Measurements from ENCODE around the gene TMIGD1. TPM values are rescaled to one million over a fixed set of nuclear protein-coding genes. Genes with fewer than 3 reads are reported as not detected.

The TMIGD1 gene
- total and polyA plus RNA-seq, 10 of the 15 experiments (the other 5 are each of a cell fraction or from before 2014, with no cell fraction given) = not detected

DNA sequence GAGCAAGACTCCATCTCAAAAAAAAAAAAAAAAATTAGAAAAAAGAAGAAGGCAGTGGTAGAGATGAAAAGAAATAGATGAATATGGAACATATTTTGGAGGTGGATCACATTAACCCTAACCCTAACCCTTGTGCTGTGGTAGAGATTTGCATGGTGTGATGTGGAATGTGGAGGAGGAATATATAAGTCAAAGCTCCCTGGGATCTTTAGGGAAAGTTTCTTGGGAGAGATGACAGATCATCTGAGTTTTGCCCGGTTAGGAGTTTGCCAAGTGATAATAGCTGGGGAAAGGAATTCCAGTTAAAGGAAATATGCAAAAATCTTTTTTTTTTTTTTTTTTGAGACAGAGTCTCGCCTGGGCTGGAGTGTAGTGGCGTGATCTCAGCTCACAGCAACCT lies 29.1 kb downstream of the TMIGD1 start:
- Histone ChIP-seq H2AFZ (ENCODE audit: control insufficient read depth, low read depth, low read length) (no peak overlapping the region), H3K4me3 (no peak overlapping the region), H3K79me2 (ENCODE audit: control insufficient read depth, insufficient read depth, low read length) (no peaks in the 10 kb centered on the region), H4K20me1 (ENCODE audit: control insufficient read depth, insufficient read depth) (no peaks in the 10 kb centered on the region), H3K4me1 (ENCODE audit: control insufficient read depth, insufficient read depth, low read length) (peaks cover 7% of the 10 kb centered on the region), H3K36me3 (ENCODE audit: control insufficient read depth in 2 of 2, insufficient read depth in 2 of 2, low read length in 1 of 2) (no peaks in the 10 kb centered on the region), H3K9ac (ENCODE audit: control insufficient read depth, insufficient read depth, low read length) (no peak overlapping the region), H3K27ac (ENCODE audit: control insufficient read depth, insufficient read depth) (no peak overlapping the region), H3K27me3 (replicated peaks in 1 of 2; ENCODE audit: control insufficient read depth in 2 of 2, insufficient read depth in 2 of 2, low read length in 1 of 2) (no peaks in the 10 kb centered on the region), H3K9me3 (replicated peaks; ENCODE audit: control insufficient read depth, insufficient read depth, low read length) (no peaks in the 10 kb centered on the region; the same call in 1 of the 3 replicates), H3K4me2 (ENCODE audit: control insufficient read depth, insufficient read depth) (no peak overlapping the region)
- ATAC-seq (no peak), DNase-seq (ENCODE audit: low read depth, low spot score) (no peak), FAIRE-seq (no peak)
- WGBS (ENCODE audit: insufficient coverage, insufficient replicate concordance, low lambda C conversion rate, missing lambda C conversion rate) = 90% methylated on average over 1 of the region's 3 CpGs
- no TSS peak for BruUV-seq (replicated peaks)
- ChIA-PET POLR2A (interaction anchor here (0.7 kb wide), 1 partner anchor 30 kb away, joined by 4 read pairs; no protein-coding TSS in a partner anchor), RAD21 (ENCODE audit: unreplicated experiment) (no interaction called here), SMC1A (ENCODE audit: uncharacterized antibody, unreplicated experiment) (interaction anchor here (1.0 to 2.4 kb wide), 2 partner anchors 18 to 180 kb away, joined by 3 to 8 read pairs; no protein-coding TSS in a partner anchor), CTCF (no interaction called here)
- intact Hi-C loops (cut with micrococcal nuclease; ENCODE audit: unreplicated experiment) (no loop called here), in situ Hi-C loops (cut with MboI) (no loop called here)
- no peak for TF ChIP-seq SMARCA5 (IDR thresholded peaks at IDR 0.05)
- TF ChIP-seq RAD21 (IDR thresholded peaks at IDR 0.05; ENCODE audit: insufficient read depth, low read depth, low read length) = no peak
- TF ChIP-seq, protein P1, sequence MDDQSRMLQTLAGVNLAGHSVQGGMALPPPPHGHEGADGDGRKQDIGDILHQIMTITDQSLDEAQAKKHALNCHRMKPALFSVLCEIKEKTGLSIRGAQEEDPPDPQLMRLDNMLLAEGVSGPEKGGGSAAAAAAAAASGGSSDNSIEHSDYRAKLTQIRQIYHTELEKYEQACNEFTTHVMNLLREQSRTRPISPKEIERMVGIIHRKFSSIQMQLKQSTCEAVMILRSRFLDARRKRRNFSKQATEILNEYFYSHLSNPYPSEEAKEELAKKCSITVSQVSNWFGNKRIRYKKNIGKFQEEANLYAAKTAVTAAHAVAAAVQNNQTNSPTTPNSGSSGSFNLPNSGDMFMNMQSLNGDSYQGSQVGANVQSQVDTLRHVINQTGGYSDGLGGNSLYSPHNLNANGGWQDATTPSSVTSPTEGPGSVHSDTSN (IDR thresholded peaks at IDR 0.05; ENCODE audit: insufficient replicate concordance, low read depth, low read length) = no peak
- TF ChIP-seq, protein P2, sequence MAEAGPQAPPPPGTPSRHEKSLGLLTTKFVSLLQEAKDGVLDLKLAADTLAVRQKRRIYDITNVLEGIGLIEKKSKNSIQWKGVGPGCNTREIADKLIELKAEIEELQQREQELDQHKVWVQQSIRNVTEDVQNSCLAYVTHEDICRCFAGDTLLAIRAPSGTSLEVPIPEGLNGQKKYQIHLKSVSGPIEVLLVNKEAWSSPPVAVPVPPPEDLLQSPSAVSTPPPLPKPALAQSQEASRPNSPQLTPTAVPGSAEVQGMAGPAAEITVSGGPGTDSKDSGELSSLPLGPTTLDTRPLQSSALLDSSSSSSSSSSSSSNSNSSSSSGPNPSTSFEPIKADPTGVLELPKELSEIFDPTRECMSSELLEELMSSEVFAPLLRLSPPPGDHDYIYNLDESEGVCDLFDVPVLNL (IDR thresholded peaks at IDR 0.05; ENCODE audit: low read depth, low read length) = no peak

DNA sequence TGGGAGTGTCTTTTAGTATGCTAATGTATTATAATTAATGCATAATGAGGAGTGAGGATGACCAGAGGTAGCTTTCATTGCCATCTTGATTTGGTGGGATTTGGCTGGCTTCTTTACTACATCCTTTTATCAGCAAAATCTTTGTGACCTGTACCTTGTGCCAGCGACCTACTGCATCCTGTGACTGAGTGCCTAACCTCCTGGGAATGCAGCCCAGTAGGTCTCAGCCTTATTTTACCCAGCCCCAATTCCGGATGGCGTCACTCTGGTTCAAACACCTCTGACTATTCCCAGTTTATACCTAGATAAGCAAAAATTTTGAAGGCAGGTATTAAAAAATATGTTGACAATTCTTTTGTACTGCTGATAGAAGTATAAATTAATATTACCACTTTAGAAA lies 31.6 kb downstream of the TMIGD1 start:
- no peaks in the 10 kb centered on the region for H3K27me3 ChIP-seq (replicated peaks in 1 of 2; ENCODE audit: control insufficient read depth in 2 of 2, insufficient read depth in 2 of 2, low read length in 1 of 2)
- H3K79me2 ChIP-seq (ENCODE audit: control insufficient read depth, insufficient read depth, low read length) = no peaks in the 10 kb centered on the region
- FAIRE-seq (no peak), DNase-seq (ENCODE audit: low read depth, low spot score) (no peak), ATAC-seq (no peak)
- no peaks in the 10 kb centered on the region for H4K20me1 ChIP-seq (ENCODE audit: control insufficient read depth, insufficient read depth)
- no peaks in the 10 kb centered on the region for H3K36me3 ChIP-seq (ENCODE audit: control insufficient read depth in 2 of 2, insufficient read depth in 2 of 2, low read length in 1 of 2)
- no TSS peak for BruUV-seq (replicated peaks)
- ChIA-PET CTCF (no interaction called here), RAD21 (ENCODE audit: unreplicated experiment) (no interaction called here), SMC1A (ENCODE audit: uncharacterized antibody, unreplicated experiment) (interaction anchor here (1.4 kb wide), 1 partner anchor 13 kb away, joined by 5 read pairs; no protein-coding TSS in a partner anchor), POLR2A (no interaction called here)
- H3K9me3 ChIP-seq (replicated peaks; ENCODE audit: control insufficient read depth, insufficient read depth, low read length) = no peaks in the 10 kb centered on the region; the same call in 1 of the 3 replicates
- peaks cover 7% of the 10 kb centered on the region for H3K4me1 ChIP-seq (ENCODE audit: control insufficient read depth, insufficient read depth, low read length)
- H3K4me2 ChIP-seq (ENCODE audit: control insufficient read depth, insufficient read depth) = no peak overlapping the region
- no peak overlapping the region for H3K27ac ChIP-seq (ENCODE audit: control insufficient read depth, insufficient read depth)
- in situ Hi-C loops (cut with MboI) = no loop called here
- WGBS (ENCODE audit: insufficient coverage, insufficient replicate concordance, low lambda C conversion rate, missing lambda C conversion rate) = 66% methylated on average over 3 of the region's 3 CpGs
- intact Hi-C loops (cut with micrococcal nuclease; ENCODE audit: unreplicated experiment) = no loop called here
- H3K9ac ChIP-seq (ENCODE audit: control insufficient read depth, insufficient read depth, low read length) = no peak overlapping the region
- H2AFZ ChIP-seq (ENCODE audit: control insufficient read depth, low read depth, low read length) = no peak overlapping the region
- TF ChIP-seq BCL11A (IDR thresholded peaks at IDR 0.05; ENCODE audit: low read depth, low read length) = no peak
- H3K4me3 ChIP-seq = no peak overlapping the region

Data from GM12878 (cell line).